Measurements from ENCODE around the gene LEFTY1. TPM values are rescaled to one million over a fixed set of nuclear protein-coding genes. Genes with fewer than 3 reads are reported as not detected.
"Not testable (repeated sequence)": the region's sequence is repeated elsewhere in the genome, so short reads cannot be mapped to it uniquely, and the experiment has no call there.

The LEFTY1 gene
- total RNA-seq, 1 experiment from 2014 or later = not detected

- Histone ChIP-seq H3K27me3 (ENCODE audit: control insufficient read depth, insufficient read depth, low read length) (no peaks in the 10 kb centered on the region), H3K27ac (ENCODE audit: low read length) (no peak overlapping the region), H3K4me3 (ENCODE audit: low read depth in 2 of 2, low read length in 2 of 2) (no peak overlapping the region), H3K36me3 (ENCODE audit: control insufficient read depth, insufficient read depth, low read length) (no peaks in the 10 kb centered on the region), H3K9me3 (ENCODE audit: control insufficient read depth, insufficient read depth, low read depth, low read length) (no peaks in the 10 kb centered on the region), H3K4me1 (ENCODE audit: control insufficient read depth, insufficient read depth, low read length) (no peaks in the 10 kb centered on the region)
- in situ Hi-C loops (cut with HindIII; ENCODE audit: low pct_unique_long_range_greater_than_20kb, low sequenced_read_pairs) = no loop called here
- intact Hi-C loops (cut with micrococcal nuclease; ENCODE audit: unreplicated experiment) = no loop called here
- no peak for ATAC-seq
- no peak for DNase-seq (ENCODE audit: low read depth, low spot score)
- ChIA-PET POLR2A (no interaction called here), CTCF (no interaction called here)
- TF ChIP-seq REST (IDR thresholded peaks at IDR 0.05; ENCODE audit: insufficient read depth in 1 of 2, low read depth in 2 of 2, low read length in 1 of 2) = no peak
- no peak for TF ChIP-seq TCF7L2 (IDR thresholded peaks at IDR 0.05; ENCODE audit: low read depth, low read length)
- no peak for TF ChIP-seq POLR2AphosphoS5 (IDR thresholded peaks at IDR 0.05; ENCODE audit: low read depth, low read length)
- TF ChIP-seq CTCF (IDR thresholded peaks at IDR 0.05) = no peak
- no peak for TF ChIP-seq SIN3A (IDR thresholded peaks at IDR 0.05; ENCODE audit: borderline replicate concordance, insufficient read depth, low read depth, low read length)
- BruUV-seq (replicated peaks) = no TSS peak
Measured at GRCh38 chr1:225838793-225839192, 50.2 kb downstream of the LEFTY1 start.

- H3K9me3 ChIP-seq (ENCODE audit: control insufficient read depth, insufficient read depth, low read depth, low read length); DNase-seq (ENCODE audit: low read depth, low spot score); POLR2A ChIA-PET; H3K27me3 ChIP-seq (ENCODE audit: control insufficient read depth, insufficient read depth, low read length); H3K36me3 ChIP-seq (ENCODE audit: control insufficient read depth, insufficient read depth, low read length); ATAC-seq; H3K4me1 ChIP-seq (ENCODE audit: control insufficient read depth, insufficient read depth, low read length); CTCF ChIA-PET; intact Hi-C loops (cut with micrococcal nuclease; ENCODE audit: unreplicated experiment); BruUV-seq (replicated peaks); H3K27ac ChIP-seq (ENCODE audit: low read length); H3K4me3 ChIP-seq (ENCODE audit: low read depth in 2 of 2, low read length in 2 of 2); in situ Hi-C loops (cut with HindIII; ENCODE audit: low pct_unique_long_range_greater_than_20kb, low sequenced_read_pairs): not testable (repeated sequence)
Measured at GRCh38 chr1:225836296-225836695, 52.6 kb downstream of the LEFTY1 start.

Small RNA genes within 50 kb of the gene (microRNA-seq; reads per million reads assigned to microRNA genes)
- gene MIR6741 (ENCODE audit: unreplicated experiment) = 1.3 reads per million

Other genes starting within 250 kb of the LEFTY1 start
- gene ENAH, start 236.0 kb downstream of the LEFTY1 start, total RNA-seq (2021; ENCODE audit: unreplicated experiment) = 133 TPM
- gene SRP9, start 111.3 kb downstream of the LEFTY1 start, total RNA-seq (2021; ENCODE audit: unreplicated experiment) = 282 TPM
- gene EPHX1, start 79.0 kb downstream of the LEFTY1 start, total RNA-seq (2021; ENCODE audit: unreplicated experiment) = 76.4 TPM
- gene TMEM63A, start 6.8 kb downstream of the LEFTY1 start, total RNA-seq (2021; ENCODE audit: unreplicated experiment) = 31.4 TPM
- 74.4 TPM for gene PYCR2, start 35.1 kb upstream of the LEFTY1 start, total RNA-seq (2021; ENCODE audit: unreplicated experiment)
- not detected for gene LEFTY2, start 52.1 kb upstream of the LEFTY1 start, total RNA-seq (2021; ENCODE audit: unreplicated experiment)
- gene SDE2, start 110.2 kb upstream of the LEFTY1 start, total RNA-seq (2021; ENCODE audit: unreplicated experiment) = 18.3 TPM
- 404 TPM for gene H3-3A, start 173.6 kb upstream of the LEFTY1 start, total RNA-seq (2021; ENCODE audit: unreplicated experiment)

All from Panc1 (cell line).